Iris pigment epithelial cell (primary cell): ENCODE data around the gene APOB.
"Not testable (repeated sequence)": the region's sequence is repeated elsewhere in the genome, so short reads cannot be mapped to it uniquely, and the experiment has no call there.

Source experiments
- DNase-seq: peaks from one replicate; pipeline ENCODE4 v3.0.0-alpha.2; 2011; ENCODE audit warnings: low read depth

APOB gene

DNA sequence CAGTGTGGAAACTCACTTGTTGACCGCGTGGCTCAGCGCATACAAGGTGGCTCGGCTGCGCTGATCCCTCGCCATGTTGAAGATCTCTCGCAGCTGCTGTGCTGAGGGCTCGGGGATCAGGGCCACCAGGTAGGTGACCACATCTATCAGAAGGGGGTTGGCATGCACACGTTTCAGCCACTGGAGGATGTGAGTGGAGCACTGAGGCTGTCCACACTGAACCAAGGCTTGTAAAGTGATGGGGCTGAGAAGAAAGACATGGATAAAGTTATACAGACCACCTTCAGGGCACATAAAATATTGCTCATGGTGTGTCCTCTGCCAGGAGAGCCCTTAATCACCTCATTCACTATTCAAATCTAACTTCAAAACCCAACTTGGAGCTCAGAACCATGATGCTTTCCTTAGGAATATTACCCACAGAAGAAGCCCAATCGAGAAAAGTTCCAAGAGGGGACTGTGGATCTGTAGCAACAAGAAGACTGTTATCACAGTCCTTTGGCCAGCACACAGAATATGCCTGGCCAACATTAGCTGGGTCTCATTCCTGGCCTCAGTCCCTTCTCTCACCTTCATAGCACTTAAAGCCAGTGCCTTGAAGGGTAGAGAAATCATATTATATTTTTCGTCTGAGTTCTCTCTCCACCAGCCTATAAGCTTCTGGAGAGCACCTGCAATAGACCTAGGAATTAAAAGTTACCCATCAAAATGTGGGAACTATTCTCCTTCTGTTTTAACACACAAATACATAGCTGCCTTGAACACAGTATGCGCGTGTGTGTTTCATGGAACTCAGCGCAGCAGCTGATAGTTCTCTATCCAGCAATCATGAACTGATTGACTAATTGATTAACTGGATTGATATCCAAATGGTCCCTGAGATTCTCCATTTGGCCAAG lies 11.3 kb downstream of the APOB start:
- DNase-seq, result no peak

DNA sequence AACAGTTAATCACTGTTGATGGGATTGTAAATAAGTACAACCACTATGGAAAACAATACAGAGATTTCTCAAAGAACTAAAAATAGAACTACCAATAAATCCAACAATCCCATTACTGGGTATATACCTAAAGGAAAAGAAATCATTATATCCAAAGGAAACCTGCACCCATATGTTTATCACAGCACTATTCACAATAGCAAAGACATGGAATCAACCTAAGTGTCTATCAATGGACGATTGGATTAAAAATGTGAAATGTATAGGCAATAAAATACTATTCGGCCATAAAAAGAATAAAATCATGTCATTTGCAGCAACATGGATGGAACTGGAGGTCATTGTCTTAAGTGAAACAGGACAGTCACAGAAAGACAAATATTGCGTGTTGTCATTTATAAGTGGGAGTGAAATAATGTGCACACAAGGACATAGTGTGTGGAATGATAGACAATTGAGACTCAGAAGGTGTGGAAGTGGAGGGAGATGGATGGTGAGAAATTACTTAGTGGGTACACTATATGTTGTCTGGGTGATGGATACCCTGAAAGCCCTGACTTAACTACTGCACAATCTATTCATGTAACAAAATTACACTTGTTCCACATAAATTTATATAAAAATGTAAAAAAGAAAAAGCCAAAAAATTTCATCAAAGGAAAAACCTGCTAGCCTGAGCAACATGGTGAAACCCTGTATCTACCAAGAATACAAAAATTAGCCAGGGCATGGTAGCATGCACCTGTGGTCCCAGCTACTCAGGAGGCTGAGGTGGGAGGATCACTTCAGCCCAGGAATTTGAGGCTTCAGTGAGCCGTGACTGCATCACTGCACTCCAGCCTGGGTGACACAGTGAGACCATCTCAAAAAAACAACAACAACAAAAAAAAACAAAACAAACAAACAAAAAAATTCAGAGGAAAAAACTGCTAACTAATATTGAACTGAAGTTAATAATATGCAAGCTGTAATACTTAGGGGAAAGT lies 12.6 kb downstream of the APOB start:
- no peak for DNase-seq

GRCh38 chr2:21029519-21029918 lies 14.4 kb downstream of the APOB start:
- no peak for DNase-seq

- not testable (repeated sequence) for DNase-seq
Observed at GRCh38 chr2:21028951-21029350, 14.9 kb downstream of the APOB start.

- DNase-seq, result no peak
Observed at GRCh38 chr2:21028021-21028947, 15.6 kb downstream of the APOB start.

DNA sequence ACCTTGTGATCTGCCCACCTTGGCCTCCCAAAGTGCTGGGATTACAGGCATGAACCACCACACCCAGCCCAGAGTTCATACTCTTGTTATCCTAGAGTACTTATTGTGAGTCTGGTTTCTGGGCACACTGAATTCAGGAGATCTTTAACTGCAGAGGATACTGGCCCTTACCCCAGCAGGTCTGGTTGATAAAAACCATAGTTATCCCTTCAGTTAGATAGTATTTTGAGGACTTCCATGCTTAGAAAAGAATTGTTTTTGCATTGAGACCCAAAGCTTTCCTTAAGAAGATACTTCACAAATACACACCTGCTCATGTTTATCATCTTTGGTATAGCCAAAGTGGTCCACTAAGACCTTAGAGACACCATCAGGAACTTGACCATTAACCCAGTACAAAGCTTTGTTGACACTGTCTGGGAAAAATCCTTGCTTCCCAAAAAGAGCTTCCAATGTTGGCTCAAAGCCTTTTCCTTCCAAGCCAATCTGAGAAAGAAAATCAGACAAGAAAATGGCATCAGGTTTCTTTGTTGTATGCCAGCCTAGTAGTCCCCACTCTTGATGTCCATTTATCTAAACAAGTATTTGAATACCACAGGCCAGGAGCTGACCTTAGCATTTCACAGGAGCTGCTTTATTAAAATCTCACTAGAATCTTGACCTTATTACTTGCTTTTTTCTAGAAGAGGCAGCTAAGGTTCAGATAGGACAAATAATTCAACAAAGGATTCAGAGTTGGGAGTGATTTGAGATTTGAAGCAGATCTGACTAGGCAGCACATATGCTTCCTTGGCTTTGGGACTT lies 17.2 kb downstream of the APOB start:
- no peak for DNase-seq

DNA sequence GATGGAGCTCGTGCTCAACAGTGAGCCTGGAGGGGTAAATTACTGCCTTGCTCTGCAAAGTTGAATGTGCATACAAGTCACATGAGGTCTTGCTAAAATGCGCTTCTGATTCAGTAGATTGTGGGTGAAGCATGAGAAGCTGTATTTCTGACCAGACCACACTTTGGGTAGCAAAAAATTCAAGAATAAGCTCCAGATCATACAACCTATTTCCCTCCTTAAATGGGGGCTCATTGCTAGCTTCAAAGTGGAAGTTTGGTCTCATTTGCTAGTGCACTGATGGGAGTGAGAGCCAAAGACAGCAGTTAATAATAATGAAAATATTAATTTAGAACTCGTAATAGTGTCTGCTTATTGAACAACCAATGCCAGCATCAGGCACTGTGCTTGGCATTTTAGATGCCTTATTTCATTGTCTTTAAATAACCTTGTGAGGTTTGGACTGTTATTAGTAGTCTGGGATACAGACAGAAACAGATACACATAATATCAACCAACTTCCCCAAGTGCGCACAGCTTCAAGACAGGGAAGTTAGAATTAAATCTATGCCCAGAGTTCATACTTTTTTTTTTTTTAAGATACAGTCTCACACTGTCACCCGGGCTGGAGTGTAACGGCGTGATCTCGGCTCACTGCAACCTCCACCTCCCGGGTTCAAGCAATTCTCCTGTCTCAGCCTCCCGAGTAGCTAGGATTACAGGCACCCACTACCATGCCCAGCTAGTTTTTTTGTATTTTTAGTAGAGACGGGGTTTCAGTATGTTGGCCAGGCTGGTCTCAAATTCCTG lies 18.0 kb downstream of the APOB start:
- no peak for DNase-seq

GRCh38 chr2:21024722-21025389 lies 19.0 kb downstream of the APOB start:
- no peak for DNase-seq

DNA sequence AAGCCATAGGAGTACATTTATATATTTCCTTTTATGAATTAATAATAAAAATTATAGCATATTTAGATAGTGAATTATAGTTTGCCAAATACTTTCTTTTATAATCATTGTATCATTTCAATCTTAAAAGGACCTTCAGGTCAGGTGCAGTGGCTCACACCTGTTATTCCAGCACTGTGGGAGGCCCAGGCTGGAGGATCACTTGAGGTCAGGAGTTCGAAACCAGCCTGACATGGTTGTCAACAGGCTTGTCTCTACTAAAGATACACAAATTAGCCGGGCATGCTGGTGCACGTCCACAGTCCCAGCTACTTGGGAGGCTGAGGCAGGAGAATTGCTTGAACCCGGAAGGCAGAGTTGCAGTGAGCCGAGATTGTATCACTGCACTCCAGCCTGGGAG lies 19.7 kb downstream of the APOB start:
- no peak for DNase-seq

GRCh38 chr2:21023419-21024181 lies 20.3 kb downstream of the APOB start:
- DNase-seq, result no peak

GRCh38 chr2:21022792-21023367 lies 21.0 kb downstream of the APOB start:
- no peak for DNase-seq

GRCh38 chr2:21021430-21021829 lies 22.4 kb downstream of the APOB start:
- DNase-seq, result no peak

DNA sequence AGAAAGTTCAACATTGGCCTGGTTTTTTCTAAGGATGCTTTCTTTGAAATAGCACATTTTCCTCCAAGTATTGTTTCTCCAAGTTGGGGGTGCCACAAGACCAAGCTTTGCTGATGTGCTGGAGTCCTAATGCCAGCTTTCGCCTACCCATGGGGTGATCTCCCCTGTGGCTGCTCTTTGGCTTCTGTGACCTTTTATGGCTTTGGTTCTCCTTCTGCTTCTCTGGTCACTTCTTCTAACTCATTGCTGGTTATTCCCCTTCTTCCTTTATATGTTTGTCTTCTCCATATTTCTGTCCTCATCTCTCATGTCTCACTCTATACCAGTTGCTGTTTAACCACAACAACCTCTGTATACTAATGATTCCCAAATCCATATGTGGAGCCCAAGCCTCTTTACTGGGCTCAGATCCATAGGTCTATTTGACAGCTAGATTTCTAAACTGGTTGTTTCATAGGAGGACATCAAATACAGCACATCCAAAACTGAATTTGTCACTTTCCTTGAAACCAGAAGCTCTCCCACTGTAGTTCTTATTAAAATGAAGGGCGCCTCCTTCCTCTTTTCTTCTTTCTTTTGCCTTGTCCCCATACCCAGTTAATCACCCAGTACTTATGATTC lies 23.1 kb downstream of the APOB start:
- DNase-seq, result no peak

- no peak for DNase-seq
Observed at GRCh38 chr2:21020031-21020667, 23.7 kb downstream of the APOB start.

DNA sequence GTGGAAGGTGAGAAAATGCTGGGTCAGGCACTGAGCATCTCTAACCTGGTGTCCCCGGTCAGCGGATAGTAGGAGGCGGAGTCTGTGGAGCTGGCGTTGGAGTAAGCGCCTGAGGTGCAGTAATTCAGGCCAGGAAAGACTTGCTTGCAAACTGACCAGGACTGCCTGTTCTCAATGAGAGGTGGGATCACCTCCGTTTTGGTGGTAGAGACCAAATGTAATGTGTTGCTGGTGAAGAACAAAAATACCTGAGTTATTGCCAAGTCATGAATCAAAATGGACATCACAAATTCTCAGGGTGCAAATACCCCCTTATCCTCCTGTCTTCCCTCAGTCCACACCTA lies 24.2 kb downstream of the APOB start:
- DNase-seq, result no peak

GRCh38 chr2:21019000-21019677 lies 24.7 kb downstream of the APOB start:
- no peak for DNase-seq

DNA sequence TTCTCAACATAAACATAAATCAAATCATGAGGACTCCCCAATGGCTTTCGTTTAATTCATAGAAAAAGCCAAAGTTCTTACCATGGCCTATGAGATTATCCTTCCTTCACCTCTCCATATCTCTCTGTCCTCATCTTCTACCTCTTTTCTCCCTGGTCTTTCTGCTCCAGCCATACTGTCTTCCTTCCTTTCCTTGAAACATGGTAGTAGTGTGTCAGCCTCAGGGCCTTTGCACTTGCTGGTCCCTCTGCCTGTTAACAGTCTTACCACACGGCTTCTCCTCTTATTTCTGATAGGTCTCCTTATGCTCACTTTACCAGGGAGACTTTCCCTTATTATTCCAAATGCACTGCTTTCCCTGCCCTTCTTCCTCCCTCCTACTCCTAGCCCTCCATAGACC lies 25.6 kb downstream of the APOB start:
- no peak for DNase-seq
